PFSK-1 (cell line): ENCODE measurements around the gene CPPED1.

Experiments used
- FOXP2 ChIP-seq: optimal IDR thresholded peaks from 2 replicates; pipeline ENCODE3; 2011; ENCODE audit warnings: borderline replicate concordance, control low read depth, inconsistent platforms; ENCODE audit not compliant: insufficient read depth; ENCODE audit errors: extremely low read length, extremely low read depth
- POLR2AphosphoS5 ChIP-seq: IDR thresholded peaks from 2 replicates; pipeline ENCODE4 v1.6.1; 2012; ENCODE audit warnings: low read depth, mild to moderate bottlenecking, control low read depth, low read length, moderate library complexity
- SIN3A ChIP-seq: IDR thresholded peaks from 2 replicates; pipeline ENCODE4 v1.6.1; 2012; ENCODE audit warnings: mild to moderate bottlenecking, low read length, moderate library complexity, borderline replicate concordance; ENCODE audit not compliant: insufficient read depth
- TAF1 ChIP-seq: IDR thresholded peaks from 2 replicates; pipeline ENCODE4 v1.6.1; 2012; ENCODE audit warnings: low read length, control low read depth, borderline replicate concordance; ENCODE audit not compliant: insufficient read depth
- TF ChIP-seq, protein P1 (sequence below), 2 experiments: IDR thresholded peaks; 2 replicates each; pipeline versions ENCODE4 v1.6.1 to v1.8.0; 2011 to 2012; ENCODE audit warnings: low read depth in 2 of 2, low read length in 2 of 2, control low read depth in 1 of 2, inconsistent platforms in 1 of 2, mild to moderate bottlenecking in 1 of 2, moderate library complexity in 1 of 2; ENCODE audit not compliant: insufficient read depth in 1 of 2

Gene CPPED1

GRCh38 chr16:12805066-12805465, 1.4 kb upstream of the CPPED1 start:
- no peak for TF ChIP-seq POLR2AphosphoS5
- no peak for TF ChIP-seq TAF1
- TF ChIP-seq SIN3A: no peak
- TF ChIP-seq, protein P1, sequence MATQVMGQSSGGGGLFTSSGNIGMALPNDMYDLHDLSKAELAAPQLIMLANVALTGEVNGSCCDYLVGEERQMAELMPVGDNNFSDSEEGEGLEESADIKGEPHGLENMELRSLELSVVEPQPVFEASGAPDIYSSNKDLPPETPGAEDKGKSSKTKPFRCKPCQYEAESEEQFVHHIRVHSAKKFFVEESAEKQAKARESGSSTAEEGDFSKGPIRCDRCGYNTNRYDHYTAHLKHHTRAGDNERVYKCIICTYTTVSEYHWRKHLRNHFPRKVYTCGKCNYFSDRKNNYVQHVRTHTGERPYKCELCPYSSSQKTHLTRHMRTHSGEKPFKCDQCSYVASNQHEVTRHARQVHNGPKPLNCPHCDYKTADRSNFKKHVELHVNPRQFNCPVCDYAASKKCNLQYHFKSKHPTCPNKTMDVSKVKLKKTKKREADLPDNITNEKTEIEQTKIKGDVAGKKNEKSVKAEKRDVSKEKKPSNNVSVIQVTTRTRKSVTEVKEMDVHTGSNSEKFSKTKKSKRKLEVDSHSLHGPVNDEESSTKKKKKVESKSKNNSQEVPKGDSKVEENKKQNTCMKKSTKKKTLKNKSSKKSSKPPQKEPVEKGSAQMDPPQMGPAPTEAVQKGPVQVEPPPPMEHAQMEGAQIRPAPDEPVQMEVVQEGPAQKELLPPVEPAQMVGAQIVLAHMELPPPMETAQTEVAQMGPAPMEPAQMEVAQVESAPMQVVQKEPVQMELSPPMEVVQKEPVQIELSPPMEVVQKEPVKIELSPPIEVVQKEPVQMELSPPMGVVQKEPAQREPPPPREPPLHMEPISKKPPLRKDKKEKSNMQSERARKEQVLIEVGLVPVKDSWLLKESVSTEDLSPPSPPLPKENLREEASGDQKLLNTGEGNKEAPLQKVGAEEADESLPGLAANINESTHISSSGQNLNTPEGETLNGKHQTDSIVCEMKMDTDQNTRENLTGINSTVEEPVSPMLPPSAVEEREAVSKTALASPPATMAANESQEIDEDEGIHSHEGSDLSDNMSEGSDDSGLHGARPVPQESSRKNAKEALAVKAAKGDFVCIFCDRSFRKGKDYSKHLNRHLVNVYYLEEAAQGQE (IDR thresholded peaks at IDR 0.05; ENCODE audit: insufficient read depth in 1 of 2, low read depth in 2 of 2, low read length in 2 of 2): no peak
- no peak for TF ChIP-seq FOXP2

DNA sequence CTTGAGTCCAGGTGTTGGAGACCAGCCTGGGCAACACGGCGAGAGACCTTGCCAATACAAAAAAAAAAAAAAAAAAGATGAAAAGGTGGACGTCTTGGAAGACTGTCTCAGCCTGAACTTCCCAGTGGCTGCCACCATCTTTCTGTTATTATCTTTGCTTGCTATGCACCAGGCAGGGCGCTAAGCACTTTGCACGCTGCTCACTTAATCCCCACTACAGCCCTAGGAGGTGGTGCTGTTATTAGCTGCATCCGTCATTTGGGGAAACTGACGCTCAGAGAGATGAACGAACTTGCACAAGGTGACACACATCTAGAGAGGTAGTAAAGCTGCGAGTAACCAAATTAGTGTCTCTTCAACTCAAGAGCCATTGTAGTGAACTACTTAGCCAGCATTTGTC, 708 bp upstream of the CPPED1 start:
- TF ChIP-seq FOXP2 (no peak), TAF1 (no peak), SIN3A (no peak), POLR2AphosphoS5 (no peak)
- TF ChIP-seq, protein P1 (IDR thresholded peaks at IDR 0.05; ENCODE audit: insufficient read depth in 1 of 2, low read depth in 2 of 2, low read length in 2 of 2): no peak

GRCh38 chr16:12802661-12803060, 1.0 kb downstream of the CPPED1 start:
- TF ChIP-seq FOXP2: no peak
- TF ChIP-seq SIN3A: no peak
- no peak for TF ChIP-seq POLR2AphosphoS5
- TF ChIP-seq TAF1: no peak

DNA sequence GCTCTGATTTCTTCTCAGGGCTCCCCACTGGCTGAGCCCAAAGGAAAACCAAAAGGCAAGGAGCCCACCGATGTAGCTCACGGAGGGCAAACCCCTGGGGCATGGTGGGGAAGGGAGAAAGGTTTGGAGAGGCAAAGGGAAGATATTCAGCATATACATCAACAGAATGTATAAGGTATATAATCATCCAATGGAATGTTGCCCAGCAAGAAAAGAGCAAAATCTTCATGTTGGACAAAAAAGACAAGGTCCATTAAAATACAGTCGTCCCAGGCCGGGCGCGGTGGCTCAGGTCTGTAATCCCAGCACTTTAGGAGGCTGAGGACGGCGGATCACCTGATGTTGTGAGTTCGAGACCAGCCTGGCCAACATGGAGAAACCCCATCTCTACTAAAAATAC, 1.6 kb downstream of the CPPED1 start:
- TF ChIP-seq, protein P1 (IDR thresholded peaks at IDR 0.05; ENCODE audit: insufficient read depth in 1 of 2, low read depth in 2 of 2, low read length in 2 of 2): no peak
- TF ChIP-seq SIN3A (no peak), FOXP2 (no peak), TAF1 (no peak), POLR2AphosphoS5 (no peak)

GRCh38 chr16:12801511-12802042, 2.1 kb downstream of the CPPED1 start:
- no peak for TF ChIP-seq FOXP2
- TF ChIP-seq TAF1: no peak
- TF ChIP-seq SIN3A: no peak
- no peak for TF ChIP-seq POLR2AphosphoS5
- TF ChIP-seq, protein P1 (IDR thresholded peaks at IDR 0.05; ENCODE audit: insufficient read depth in 1 of 2, low read depth in 2 of 2, low read length in 2 of 2): no peak
